DND-41 (cell line): Measurements from ENCODE around the gene TEX11.

Experiments
- CTCF ChIP-seq: IDR thresholded peaks from 2 replicates; pipeline ENCODE4 v1.5.1; 2012; ENCODE audit warnings: borderline replicate concordance, low read length, moderate library complexity, mild to moderate bottlenecking; ENCODE audit not compliant: poor library complexity, severe bottlenecking; ENCODE audit errors: extremely low read depth
- EZH2 ChIP-seq: IDR thresholded peaks from 3 replicates; pipeline ENCODE4 v1.6.1; 2012; ENCODE audit warnings: borderline replicate concordance, low read depth, mild to moderate bottlenecking, moderate library complexity, low read length, inconsistent platforms; ENCODE audit not compliant: severe bottlenecking

GRCh38 chrX:70669120-70669519 is 239.4 kb downstream of the TEX11 start:
- TF ChIP-seq CTCF (no peak), EZH2 (no peak)
